Suprapubic skin (tissue), 4 donors: ENCODE measurements around the gene FAM151B.

Source experiments
- POLR2A ChIP-seq, 2 donors: fragments of 450-650 bp; IDR thresholded peaks; one replicate each; pipeline ENCODE4 v1.6.1; 2017; ENCODE audit warnings: antibody characterized with exemption in 2 of 2, mild to moderate bottlenecking in 2 of 2, moderate library complexity in 2 of 2
- POLR2AphosphoS5 ChIP-seq, 3 donors: sonication (generic); formaldehyde crosslinking; IDR thresholded peaks; one replicate each; pipeline ENCODE4 v1.6.1; 2017; ENCODE audit warnings: antibody characterized with exemption in 3 of 3
- TF ChIP-seq, protein P1 (sequence below), 2 donors: fragments of 200-600 bp in 1 of 2; fragments of 450-650 bp in 1 of 2; sonication (generic) in 1 of 2; IDR thresholded peaks; one replicate each; pipeline ENCODE4 v1.5.1; 2016 to 2019; ENCODE audit warnings: antibody characterized with exemption in 2 of 2, mild to moderate bottlenecking in 1 of 2, moderate library complexity in 1 of 2

DNA sequence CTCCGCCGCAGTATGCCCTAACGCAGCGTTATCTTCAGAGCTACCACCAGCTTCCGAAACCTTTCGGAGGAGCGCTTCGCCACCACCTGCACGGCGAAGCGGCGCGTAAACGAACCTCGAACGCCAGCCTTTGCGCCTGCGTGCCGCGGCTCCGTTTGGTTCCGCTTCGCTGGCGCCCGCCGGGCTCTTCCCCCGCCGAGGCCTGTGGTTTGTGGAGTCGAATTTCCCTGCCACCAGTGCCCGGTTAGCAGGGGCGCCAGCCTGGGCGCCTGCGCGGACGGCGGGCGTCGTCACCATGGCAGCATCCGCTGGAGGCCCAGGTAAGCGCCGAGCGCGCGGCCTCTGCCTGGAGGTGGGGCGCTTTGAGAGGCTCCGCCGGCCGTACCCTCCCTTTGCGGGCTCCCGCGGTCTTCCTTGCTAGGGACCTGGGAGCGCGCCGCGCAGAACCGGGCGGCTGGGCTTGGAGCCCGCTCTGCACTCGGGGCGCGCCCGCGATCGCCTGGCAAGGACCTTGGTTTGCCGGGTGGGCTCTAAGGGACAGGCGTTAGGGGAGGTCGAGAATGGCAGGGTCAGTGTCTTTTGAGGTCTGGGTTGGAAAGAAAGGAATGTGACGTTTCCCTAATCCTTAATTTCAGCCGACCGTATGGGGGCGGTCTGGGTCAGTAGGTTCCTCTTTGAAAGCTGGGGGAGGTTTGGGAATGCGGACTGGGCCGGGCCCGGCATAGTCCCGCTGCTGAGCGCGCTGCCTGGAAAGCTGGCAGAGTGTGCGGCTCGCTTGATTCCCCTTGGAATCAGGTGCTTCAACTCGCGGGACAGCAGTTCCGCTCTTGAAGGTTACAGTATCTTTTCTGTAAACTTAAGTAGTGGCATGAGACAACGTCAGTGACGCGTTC lies at the start of gene FAM151B:
- TF ChIP-seq, protein P1, sequence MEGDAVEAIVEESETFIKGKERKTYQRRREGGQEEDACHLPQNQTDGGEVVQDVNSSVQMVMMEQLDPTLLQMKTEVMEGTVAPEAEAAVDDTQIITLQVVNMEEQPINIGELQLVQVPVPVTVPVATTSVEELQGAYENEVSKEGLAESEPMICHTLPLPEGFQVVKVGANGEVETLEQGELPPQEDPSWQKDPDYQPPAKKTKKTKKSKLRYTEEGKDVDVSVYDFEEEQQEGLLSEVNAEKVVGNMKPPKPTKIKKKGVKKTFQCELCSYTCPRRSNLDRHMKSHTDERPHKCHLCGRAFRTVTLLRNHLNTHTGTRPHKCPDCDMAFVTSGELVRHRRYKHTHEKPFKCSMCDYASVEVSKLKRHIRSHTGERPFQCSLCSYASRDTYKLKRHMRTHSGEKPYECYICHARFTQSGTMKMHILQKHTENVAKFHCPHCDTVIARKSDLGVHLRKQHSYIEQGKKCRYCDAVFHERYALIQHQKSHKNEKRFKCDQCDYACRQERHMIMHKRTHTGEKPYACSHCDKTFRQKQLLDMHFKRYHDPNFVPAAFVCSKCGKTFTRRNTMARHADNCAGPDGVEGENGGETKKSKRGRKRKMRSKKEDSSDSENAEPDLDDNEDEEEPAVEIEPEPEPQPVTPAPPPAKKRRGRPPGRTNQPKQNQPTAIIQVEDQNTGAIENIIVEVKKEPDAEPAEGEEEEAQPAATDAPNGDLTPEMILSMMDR (IDR thresholded peaks at IDR 0.05), result no peak
- TF ChIP-seq POLR2A (IDR thresholded peaks at IDR 0.05) (no peak), POLR2AphosphoS5 (IDR thresholded peaks at IDR 0.05) (no peak)
